Activated naive CD8-positive, alpha-beta T cell treated with anti-CD3 and anti-CD28 coated beads, Interleukin-2, amount 10 ng/mL, durations not matched to agents 7 days and 5 days (primary cell): ENCODE measurements around the gene NOC2L. TPM values are rescaled to one million over a fixed set of nuclear protein-coding genes. Genes with fewer than 3 reads are reported as not detected.
"Not testable (repeated sequence)": the region's sequence is repeated elsewhere in the genome, so short reads cannot be mapped to it uniquely, and the experiment has no call there.

Source experiments
- ATAC-seq: fragments of 150-1000 bp; cut with Tn5 transposase; one replicate; pipeline ENCODE4 v1.10.0; 2021; ENCODE audit warnings: low read depth, moderate library complexity
- POLR2A ChIA-PET: fragments of 350-600 bp; sonication (Branson Sonifier 250); formaldehyde crosslinking; loops from one replicate; lab custom pipeline; 2021; ENCODE audit warnings: antibody characterized with exemption; lab: Charles Lee
- DNase-seq: peaks from one replicate; pipeline ENCODE4 v3.0.0; 2021
- H3K27ac Mint-ChIP-seq: one replicate; pipeline ENCODE4 v1.8.0; 2022; ENCODE audit warnings: mild to moderate bottlenecking, mixed read lengths
- H3K27me3 Mint-ChIP-seq: one replicate; pipeline ENCODE4 v1.8.0; 2022; ENCODE audit warnings: mild to moderate bottlenecking, moderate library complexity, mixed read lengths
- H3K36me3 Mint-ChIP-seq: one replicate; pipeline ENCODE4 v1.8.0; 2021; ENCODE audit warnings: mild to moderate bottlenecking, mixed read lengths
- H3K4me1 Mint-ChIP-seq: one replicate; pipeline ENCODE4 v1.8.0; 2021; ENCODE audit warnings: mixed read lengths
- H3K4me3 Mint-ChIP-seq: one replicate; pipeline ENCODE4 v1.8.0; 2022; ENCODE audit warnings: mild to moderate bottlenecking, moderate library complexity, mixed read lengths
- H3K9me3 Mint-ChIP-seq: one replicate; pipeline ENCODE4 v1.8.0; 2021; ENCODE audit warnings: mixed read lengths
- total RNA-seq, 2 experiments: library from RNA; stranded (reverse); gene quantifications; one replicate each; pipeline ENCODE4 v1.2.3, GENCODE V29; 2021

Gene NOC2L
- total RNA-seq, 2 experiments from 2014 or later = 63.0 to 63.4 TPM

DNA sequence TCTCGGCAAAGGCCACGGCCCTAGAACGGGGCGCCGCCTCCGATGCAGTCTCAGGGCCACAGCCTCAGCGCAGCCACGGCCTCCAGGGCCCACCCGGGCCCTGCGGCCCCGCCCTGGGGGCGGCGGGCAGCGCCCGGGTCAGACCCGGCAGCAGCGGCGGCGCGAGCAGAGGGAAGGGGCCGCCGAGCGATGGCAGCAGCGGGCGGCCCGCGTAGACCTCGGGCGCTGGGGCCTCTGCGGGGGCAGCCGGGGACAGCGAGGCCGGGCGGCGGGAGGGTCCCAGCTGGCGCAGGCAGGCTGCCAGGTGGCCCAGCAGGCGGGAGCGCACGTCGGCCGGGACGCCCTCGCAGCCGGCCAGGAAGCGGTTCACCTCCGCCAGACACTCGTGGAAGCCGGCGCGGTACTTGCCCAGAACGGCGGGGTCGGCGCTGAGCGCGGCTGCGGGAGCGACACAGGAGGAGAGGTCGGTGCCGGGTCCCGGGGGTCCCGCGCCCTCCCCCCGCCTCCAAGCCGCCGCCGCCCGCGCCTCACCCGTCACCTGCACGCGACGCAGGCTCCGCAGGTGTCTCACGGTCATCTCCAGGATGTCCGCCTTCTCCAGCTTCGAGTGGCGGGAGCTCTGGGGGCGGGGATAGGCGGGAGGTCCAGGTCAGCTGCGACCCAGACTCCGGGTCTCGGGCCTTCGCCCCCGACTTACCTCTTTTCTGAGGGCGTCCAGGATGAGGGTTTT is 40.1 kb upstream of the NOC2L start:
- Mint-ChIP-seq H3K4me3 (no peak overlapping the region), H3K27ac (no peak overlapping the region), H3K27me3 (peaks cover 33% of the 10 kb centered on the region), H3K9me3 (no peaks in the 10 kb centered on the region), H3K36me3 (no peaks in the 10 kb centered on the region), H3K4me1 (peaks cover 4% of the 10 kb centered on the region)
- DNase-seq (peak; percentile 63), ATAC-seq (peak; percentile 5)
- POLR2A ChIA-PET = no interaction called here

DNA sequence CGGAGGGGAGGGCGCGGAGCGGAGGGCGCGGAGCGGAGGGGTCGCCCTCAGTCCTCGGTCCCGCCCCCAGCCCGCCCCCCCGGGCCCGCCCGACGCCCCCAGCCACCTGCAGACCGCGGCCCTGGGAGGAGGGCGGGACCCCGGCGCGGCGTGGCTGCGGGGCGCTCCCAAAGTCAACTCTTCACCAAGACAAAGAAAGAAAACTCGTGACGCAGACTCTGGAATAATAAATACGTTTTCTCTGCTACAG is 39.6 kb upstream of the NOC2L start:
- H3K9me3 Mint-ChIP-seq = no peaks in the 10 kb centered on the region
- no peaks in the 10 kb centered on the region for H3K36me3 Mint-ChIP-seq
- peaks cover 4% of the 10 kb centered on the region for H3K4me1 Mint-ChIP-seq
- ATAC-seq (no peak), DNase-seq (no peak)
- H3K4me3 Mint-ChIP-seq = no peak overlapping the region
- POLR2A ChIA-PET = no interaction called here
- H3K27me3 Mint-ChIP-seq = peaks cover 33% of the 10 kb centered on the region
- no peak overlapping the region for H3K27ac Mint-ChIP-seq

DNA sequence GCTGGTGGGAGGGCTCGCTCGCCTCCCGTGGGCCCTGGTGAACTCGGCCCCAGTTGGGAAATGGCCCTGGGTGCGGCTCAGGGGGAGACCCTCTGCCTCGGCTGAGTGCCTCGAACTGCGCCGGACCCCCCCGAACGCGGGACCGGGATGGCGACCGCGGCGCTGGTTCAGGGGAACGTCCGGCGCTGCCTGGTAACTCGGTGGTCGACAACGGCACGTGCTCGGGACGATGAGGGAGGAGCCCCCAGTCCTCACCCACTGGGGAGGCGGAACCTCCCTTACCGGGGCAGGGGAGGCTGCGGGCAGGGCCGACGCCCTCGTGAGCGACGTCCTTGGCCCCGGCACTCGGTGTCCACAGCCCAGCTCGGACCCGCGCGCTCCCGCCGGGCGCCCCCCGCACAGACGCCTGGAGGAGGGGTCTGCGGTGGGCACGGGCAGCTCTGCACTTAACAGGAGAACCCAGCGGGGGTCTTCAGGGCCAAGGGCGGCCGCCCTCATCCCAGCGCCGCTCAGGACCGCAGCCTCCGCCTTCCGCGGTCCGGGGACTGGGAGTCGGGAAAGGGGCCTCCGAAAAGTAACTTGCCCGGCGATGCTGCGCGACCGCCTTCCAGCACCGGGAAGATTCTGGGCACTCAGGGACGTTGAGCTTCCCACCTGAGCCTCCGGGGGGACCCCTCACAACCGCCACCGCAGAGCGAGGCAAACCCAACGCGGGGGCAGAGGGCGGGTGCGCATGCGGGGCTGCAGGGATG is 39.1 kb upstream of the NOC2L start:
- DNase-seq = no peak
- no peaks in the 10 kb centered on the region for H3K9me3 Mint-ChIP-seq
- H3K27ac Mint-ChIP-seq = no peak overlapping the region
- H3K36me3 Mint-ChIP-seq = no peaks in the 10 kb centered on the region
- H3K4me3 Mint-ChIP-seq = no peak overlapping the region
- ATAC-seq = no peak
- POLR2A ChIA-PET = interaction anchor here (1.3 kb wide), 1 partner anchor 16 kb away, joined by 5 read pairs; the partner anchor contains the start of gene ISG15
- H3K27me3 Mint-ChIP-seq = peaks cover 33% of the 10 kb centered on the region
- peaks cover 4% of the 10 kb centered on the region for H3K4me1 Mint-ChIP-seq

DNA sequence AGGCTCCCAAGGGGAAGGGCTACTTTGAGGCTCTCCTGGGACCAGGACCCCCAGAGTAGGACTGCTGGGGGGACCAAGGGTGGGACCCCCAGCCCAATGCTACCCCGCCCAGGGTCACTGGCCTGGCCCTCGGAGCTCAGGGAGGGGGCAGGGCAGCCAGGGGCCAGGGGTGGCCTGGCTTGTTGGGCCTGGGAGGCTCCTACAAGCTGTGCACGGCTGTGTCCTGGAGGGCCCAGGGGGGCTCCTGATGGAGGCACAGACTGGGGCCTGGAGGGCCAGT is 38.6 kb upstream of the NOC2L start:
- peaks cover 4% of the 10 kb centered on the region for H3K4me1 Mint-ChIP-seq

DNA sequence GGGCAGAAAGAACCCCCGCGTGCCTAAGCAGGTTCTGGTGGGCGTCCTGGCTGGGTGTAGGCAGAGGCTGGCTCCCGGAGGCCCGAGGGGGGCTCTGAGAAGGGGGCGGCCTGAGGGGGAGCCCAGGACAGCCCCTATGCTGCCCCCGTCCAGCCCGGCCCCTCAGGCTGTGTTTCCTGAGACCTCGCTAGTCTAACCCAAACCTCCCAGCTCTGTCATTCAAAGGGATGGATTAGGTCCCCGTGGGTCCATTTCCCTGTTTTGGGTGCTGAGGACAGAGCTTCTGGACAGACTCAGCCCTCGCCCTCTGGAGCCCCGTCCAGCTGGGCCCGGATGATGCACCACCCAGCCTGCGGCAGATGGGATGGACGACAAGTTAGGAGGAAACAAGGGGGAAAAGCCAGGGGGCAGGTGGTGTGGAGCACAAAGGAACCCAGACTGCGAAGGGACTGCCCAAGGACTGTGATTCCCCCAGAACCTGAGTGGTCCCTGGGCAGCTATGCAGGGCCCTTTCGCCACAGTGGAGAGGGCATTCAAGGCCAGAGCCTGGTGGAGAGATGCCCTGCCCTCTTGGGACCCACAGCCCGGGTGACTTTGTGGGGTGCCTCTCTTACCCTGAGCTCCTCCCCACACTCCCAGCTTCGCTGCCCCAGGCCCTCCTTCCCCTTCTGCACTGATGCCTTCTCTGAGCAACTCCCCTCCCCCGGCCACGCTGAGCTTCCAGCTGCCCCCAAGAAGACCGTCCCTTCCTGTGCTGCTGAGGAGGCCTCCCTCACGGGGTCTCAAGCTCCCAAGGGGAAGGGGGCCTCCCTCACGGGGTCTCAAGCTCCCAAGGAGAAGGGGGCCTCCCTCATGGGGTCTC is 38.0 kb upstream of the NOC2L start:
- Mint-ChIP-seq H3K4me1 (peaks cover 4% of the 10 kb centered on the region), H3K36me3 (peaks cover 2% of the 10 kb centered on the region), H3K27ac (no peak overlapping the region), H3K4me3 (no peak overlapping the region), H3K9me3 (peaks cover 4% of the 10 kb centered on the region), H3K27me3 (peaks cover 37% of the 10 kb centered on the region)
- POLR2A ChIA-PET = interaction anchor here (1.3 kb wide), 1 partner anchor 17 kb away, joined by 5 read pairs; the partner anchor contains the start of gene ISG15
- no peak for ATAC-seq
- DNase-seq = no peak

More for the DNA sequence above, 38.6 kb upstream of the NOC2L start:
- POLR2A ChIA-PET = interaction anchor here (1.3 kb wide), 1 partner anchor 16 kb away, joined by 5 read pairs; the partner anchor contains the start of gene ISG15
- DNase-seq = no peak
- no peak overlapping the region for H3K27ac Mint-ChIP-seq
- H3K27me3 Mint-ChIP-seq = peaks cover 33% of the 10 kb centered on the region
- H3K36me3 Mint-ChIP-seq = no peaks in the 10 kb centered on the region
- H3K4me3 Mint-ChIP-seq = no peak overlapping the region
- no peak for ATAC-seq
- peaks cover 1% of the 10 kb centered on the region for H3K9me3 Mint-ChIP-seq

DNA sequence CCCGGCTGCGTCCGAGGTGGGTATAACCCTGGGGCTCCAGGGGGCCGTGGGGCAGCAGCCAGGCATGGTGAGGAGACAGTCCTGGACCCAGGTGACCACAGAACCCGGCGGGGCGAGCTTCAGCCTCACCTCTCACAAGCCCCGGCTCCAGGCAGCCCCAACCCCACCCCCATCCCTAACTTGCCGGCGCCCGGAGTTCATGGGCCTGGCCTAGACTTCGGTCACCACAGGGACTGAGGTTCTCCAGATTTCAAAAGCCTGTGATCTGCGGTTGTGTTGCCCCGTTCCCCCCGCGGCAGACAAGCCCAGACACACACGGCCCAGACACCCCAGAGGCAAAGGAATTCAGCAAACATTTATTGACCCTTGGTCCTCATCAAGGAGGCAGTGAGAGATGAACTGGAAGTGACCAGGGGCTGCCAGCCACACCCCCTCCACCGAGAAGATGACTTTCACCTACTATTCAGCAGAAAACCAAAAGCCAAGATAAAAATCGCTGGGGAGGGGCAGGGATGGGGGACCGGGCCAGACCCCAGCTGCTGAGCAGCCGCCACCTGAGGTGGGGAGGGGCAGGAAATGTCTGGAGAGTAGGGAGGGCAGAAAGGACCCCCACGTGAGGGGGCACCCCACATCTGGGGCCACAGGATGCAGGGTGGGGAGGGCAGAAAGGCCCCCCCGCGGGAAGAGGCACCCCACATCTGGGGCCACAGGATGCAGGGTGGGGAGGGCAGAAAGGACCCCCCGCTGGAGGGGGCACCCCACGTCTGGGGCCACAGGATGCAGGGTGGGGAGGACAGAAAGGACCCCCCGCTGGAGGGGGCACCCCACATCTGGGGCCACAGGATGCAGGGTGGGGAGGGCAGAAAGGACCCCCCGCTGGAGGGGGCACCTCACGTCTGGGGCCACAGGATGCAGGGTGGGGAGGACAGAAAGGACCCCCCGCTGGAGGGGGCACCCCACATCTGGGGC is 36.9 kb upstream of the NOC2L start:
- POLR2A ChIA-PET = no interaction called here
- DNase-seq = no peak
- no peak for ATAC-seq
- peaks cover 2% of the 10 kb centered on the region for H3K36me3 Mint-ChIP-seq
- peaks cover 9% of the 10 kb centered on the region for H3K4me1 Mint-ChIP-seq
- peaks cover 39% of the 10 kb centered on the region for H3K27me3 Mint-ChIP-seq
- H3K4me3 Mint-ChIP-seq = no peak overlapping the region
- H3K9me3 Mint-ChIP-seq = peaks cover 6% of the 10 kb centered on the region
- H3K27ac Mint-ChIP-seq = peak overlapping the region; percentile 15

DNA sequence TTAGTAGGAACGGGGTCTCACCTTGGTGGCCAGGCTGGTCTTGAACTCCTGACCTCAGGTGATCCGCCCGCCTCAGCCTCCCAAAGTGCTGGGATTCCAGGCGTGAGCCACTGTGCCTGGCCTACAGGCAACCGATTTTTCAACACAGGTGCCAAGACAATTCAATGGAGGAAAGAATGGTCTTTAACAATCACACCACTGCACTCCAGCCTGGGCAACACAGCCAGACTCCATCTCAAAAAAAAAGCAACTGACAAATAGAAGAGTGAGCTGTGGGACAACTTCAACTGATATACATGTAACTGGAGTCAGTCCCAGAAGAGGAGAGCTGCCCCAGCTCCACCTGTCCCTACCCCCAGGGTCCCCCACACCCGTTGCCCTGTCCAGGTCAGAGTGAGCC is 35.5 kb upstream of the NOC2L start:
- H3K9me3 Mint-ChIP-seq, H3K4me3 Mint-ChIP-seq, H3K4me1 Mint-ChIP-seq, POLR2A ChIA-PET, ATAC-seq, H3K27ac Mint-ChIP-seq, H3K36me3 Mint-ChIP-seq, DNase-seq: not testable (repeated sequence)
- peaks cover 41% of the 10 kb centered on the region for H3K27me3 Mint-ChIP-seq

DNA sequence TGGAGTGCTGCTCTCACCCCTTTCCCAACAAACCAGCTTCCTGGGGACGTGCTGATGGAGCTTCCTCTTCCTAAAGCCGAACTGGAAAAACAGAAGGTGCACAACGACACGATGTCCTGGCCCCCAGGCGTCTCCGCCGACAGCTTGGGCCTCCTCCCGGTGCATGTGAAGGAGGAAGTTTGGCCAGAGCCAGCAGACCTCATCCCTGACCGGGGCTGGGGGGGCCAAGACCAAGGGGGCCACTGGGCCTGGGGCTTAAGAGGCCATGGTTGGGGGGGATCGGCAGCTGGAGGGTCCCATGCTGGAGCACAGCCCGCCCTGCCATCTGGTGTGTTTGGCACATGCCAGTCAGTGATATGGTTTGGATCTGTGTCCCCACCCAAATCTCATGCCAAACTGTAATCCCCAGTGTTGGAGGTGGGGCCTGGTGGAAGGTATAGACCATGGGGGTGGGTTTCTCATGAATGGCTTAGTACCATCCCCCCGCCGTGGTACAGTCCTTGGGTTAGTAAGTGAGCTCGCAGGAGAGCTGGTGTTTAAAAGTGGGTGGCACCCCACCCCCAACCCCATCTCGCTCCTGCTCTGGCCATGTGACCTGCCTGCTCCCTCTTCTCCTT is 34.4 kb upstream of the NOC2L start:
- Mint-ChIP-seq H3K27ac (no peak overlapping the region), H3K9me3 (peaks cover 6% of the 10 kb centered on the region), H3K36me3 (peaks cover 4% of the 10 kb centered on the region), H3K4me1 (peaks cover 7% of the 10 kb centered on the region), H3K27me3 (peaks cover 50% of the 10 kb centered on the region), H3K4me3 (no peak overlapping the region)
- DNase-seq (no peak), ATAC-seq (no peak)
- POLR2A ChIA-PET = no interaction called here

DNA sequence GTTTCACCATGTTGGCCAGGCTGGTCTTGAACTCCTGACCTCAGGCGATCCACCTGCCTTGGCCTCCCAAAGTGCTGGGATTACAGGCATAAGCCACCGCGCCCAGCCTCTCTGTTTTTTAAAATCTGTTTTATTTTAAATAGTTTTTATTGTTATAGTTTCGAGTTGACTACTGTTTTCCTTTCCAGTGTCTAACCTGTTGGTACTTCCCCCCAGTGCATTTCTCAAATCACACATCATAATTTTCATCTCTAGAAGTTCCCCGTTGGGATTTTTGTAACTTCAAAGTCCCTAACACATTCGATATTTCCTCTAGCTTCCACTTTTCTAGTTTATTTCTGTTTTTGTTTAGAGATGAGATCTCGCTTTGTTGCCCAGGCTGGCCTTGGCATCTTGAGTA is 33.3 kb upstream of the NOC2L start:
- peaks cover 6% of the 10 kb centered on the region for H3K9me3 Mint-ChIP-seq
- peaks cover 7% of the 10 kb centered on the region for H3K4me1 Mint-ChIP-seq
- ATAC-seq (no peak), DNase-seq (no peak)
- H3K36me3 Mint-ChIP-seq = peaks cover 4% of the 10 kb centered on the region
- POLR2A ChIA-PET = no interaction called here
- H3K27ac Mint-ChIP-seq = no peak overlapping the region
- no peak overlapping the region for H3K4me3 Mint-ChIP-seq
- peaks cover 54% of the 10 kb centered on the region for H3K27me3 Mint-ChIP-seq

DNA sequence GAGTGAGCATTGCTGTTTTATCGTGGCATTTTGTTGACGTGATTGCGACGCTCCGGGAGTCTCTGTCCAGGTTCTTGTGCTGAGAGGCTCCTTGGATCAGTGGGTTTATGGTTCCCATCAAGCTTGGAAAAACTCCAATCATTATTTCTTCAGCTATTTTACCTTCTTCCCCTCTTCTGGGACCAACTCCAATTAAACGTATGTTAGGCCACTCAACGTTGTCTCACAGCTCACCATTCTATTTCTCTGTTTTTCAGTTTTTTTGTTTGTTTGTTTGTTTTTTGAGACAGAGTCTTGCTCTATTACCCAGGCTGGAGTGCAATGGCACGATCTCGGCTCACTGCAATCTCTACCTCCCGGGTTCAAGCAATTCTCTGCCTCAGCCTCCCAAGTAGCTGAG is 32.8 kb upstream of the NOC2L start:
- no peak for ATAC-seq

DNA sequence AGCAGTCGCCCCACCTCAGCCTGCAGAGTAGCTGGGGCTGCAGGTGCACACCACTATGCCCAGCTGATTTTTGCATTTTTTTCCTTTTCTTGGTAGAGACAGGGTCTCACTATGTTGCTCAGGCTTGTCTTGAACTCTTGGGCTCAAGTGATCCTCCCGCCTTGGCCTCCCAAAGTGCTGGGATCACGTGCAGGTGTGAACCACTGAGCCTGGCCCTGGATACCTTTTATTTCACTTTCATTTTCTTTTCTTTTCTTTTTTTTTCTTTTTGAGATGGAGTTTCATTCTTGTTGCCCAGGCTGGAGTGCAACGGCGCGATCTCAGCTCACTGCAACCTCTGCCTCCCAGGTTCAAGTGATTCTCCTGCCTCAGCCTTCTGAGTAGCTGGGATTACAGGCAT is 32.2 kb upstream of the NOC2L start:
- peaks cover 49% of the 10 kb centered on the region for H3K27me3 Mint-ChIP-seq
- H3K36me3 Mint-ChIP-seq, H3K4me1 Mint-ChIP-seq, H3K9me3 Mint-ChIP-seq, POLR2A ChIA-PET, H3K27ac Mint-ChIP-seq, H3K4me3 Mint-ChIP-seq, ATAC-seq, DNase-seq: not testable (repeated sequence)

More for the DNA sequence above, 32.8 kb upstream of the NOC2L start:
- POLR2A ChIA-PET = no interaction called here
- peaks cover 4% of the 10 kb centered on the region for H3K36me3 Mint-ChIP-seq
- no peak overlapping the region for H3K27ac Mint-ChIP-seq
- H3K27me3 Mint-ChIP-seq = peaks cover 49% of the 10 kb centered on the region
- no peak for DNase-seq
- peaks cover 6% of the 10 kb centered on the region for H3K9me3 Mint-ChIP-seq
- no peak overlapping the region for H3K4me3 Mint-ChIP-seq
- peaks cover 7% of the 10 kb centered on the region for H3K4me1 Mint-ChIP-seq

DNA sequence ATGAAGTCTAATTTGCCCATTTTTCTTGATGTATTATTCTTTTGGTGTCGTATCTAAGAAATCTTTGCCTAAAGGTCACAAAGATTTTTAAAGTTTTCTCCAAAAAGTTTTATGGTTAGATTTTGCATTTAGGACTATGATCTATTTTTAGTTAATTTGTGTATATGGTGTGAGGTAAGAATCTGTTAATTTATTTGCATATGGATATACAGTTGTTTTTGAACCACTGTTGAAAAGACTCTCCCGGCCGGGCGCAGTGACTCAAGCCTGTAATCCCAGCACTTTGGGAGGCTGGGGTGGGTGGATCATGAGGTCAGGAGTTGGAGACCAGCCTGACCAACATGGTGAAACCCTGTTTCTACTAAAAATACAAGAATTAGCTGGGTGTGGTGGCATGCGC is 29.0 kb upstream of the NOC2L start:
- H3K36me3 Mint-ChIP-seq, H3K4me1 Mint-ChIP-seq, DNase-seq, H3K4me3 Mint-ChIP-seq, ATAC-seq, H3K9me3 Mint-ChIP-seq, POLR2A ChIA-PET, H3K27ac Mint-ChIP-seq: not testable (repeated sequence)
- peaks cover 46% of the 10 kb centered on the region for H3K27me3 Mint-ChIP-seq
